HCT116 (cell line): Measurements from ENCODE around the gene HGS. TPM values are rescaled to one million over a fixed set of nuclear protein-coding genes. Genes with fewer than 3 reads are reported as not detected.

Experiments
- ATAC-seq: fragments of 200-7000 bp; cut with Tn5 transposase; 2 replicates; pipeline ENCODE4 v1.9.1; 2020; ENCODE audit warnings: mild to moderate bottlenecking, moderate library complexity
- BruUV-seq: library from RNA; stranded (reverse); fragments of 400-500 nt; replicated peaks from 2 replicates; lab custom pipeline; 2021; lab: Mats Ljungman, UMichigan
- CTCF ChIA-PET: fragments of 300-600 bp; sonication (Branson Sonifier 250); formaldehyde crosslinking; loops from one replicate; lab custom pipeline; 2021; ENCODE audit warnings: antibody characterized with exemption; lab: Charles Lee
- POLR2A ChIA-PET: fragments of 300-600, 350-600 bp; sonication (Branson Sonifier 250); formaldehyde crosslinking; loops from one replicate; lab custom pipeline; 2021; ENCODE audit warnings: antibody characterized with exemption; lab: Charles Lee
- RAD21 ChIA-PET, 2 experiments: fragments of 300-600 bp; sonication (Branson Sonifier 250); formaldehyde crosslinking; loops; one replicate each; lab custom pipeline; 2023; ENCODE audit warnings: low total read pairs in 2 of 2; ENCODE audit not compliant: uncharacterized antibody in 2 of 2, unreplicated experiment in 2 of 2, low non-redundant PET in 1 of 2; lab: Charles Lee
- DNase-seq: peaks from one replicate; pipeline ENCODE4 v3.0.0-alpha.2; 2010; ENCODE audit warnings: low read depth, low spot score
- H2AFZ ChIP-seq: fragments of 200-600 bp; shearing (Covaris generic), sonication (generic); 2 replicates; pipeline ENCODE4 v1.6.1; 2017; ENCODE audit warnings: low read depth, mixed run types, mixed read lengths, antibody characterized with exemption, low read length; ENCODE audit not compliant: poor library complexity, severe bottlenecking
- H3K27ac ChIP-seq: 2 replicates; pipeline ENCODE4 v1.5.1; 2012; ENCODE audit warnings: low read depth, low read length
- H3K27me3 ChIP-seq: fragments of 200-600 bp; sonication (generic); 2 replicates; pipeline ENCODE4 v1.6.1; 2016; ENCODE audit warnings: mixed run types, low read length, mixed read lengths; ENCODE audit not compliant: insufficient read depth
- H3K36me3 ChIP-seq, 2 experiments: fragments of 200-500 bp in 1 of 2; fragments of 200-600 bp in 1 of 2; sonication (Bioruptor generic) in 1 of 2; sonication (generic) in 1 of 2; 2 replicates each; pipeline versions ENCODE4 v1.5.1 to v1.6.1; 2014 to 2016; ENCODE audit warnings: low read length in 2 of 2, inconsistent platforms in 1 of 2, mixed read lengths in 1 of 2, mixed run types in 1 of 2; ENCODE audit not compliant: insufficient read depth in 2 of 2, control insufficient read depth in 1 of 2
- H3K4me1 ChIP-seq, 2 experiments: fragments of 200-600 bp in 1 of 2; sonication (generic) in 1 of 2; 2 replicates each; pipeline versions ENCODE4 v1.5.1 to v1.6.1; 2012 to 2017; ENCODE audit warnings: low read length in 2 of 2, inconsistent platforms in 1 of 2, mild to moderate bottlenecking in 1 of 2, mixed read lengths in 1 of 2, mixed run types in 1 of 2, moderate library complexity in 1 of 2; ENCODE audit not compliant: insufficient read depth in 2 of 2, control insufficient read depth in 1 of 2
- H3K4me2 ChIP-seq: fragments of 200-600 bp; sonication (generic); 2 replicates; pipeline ENCODE4 v1.6.1; 2017; ENCODE audit warnings: mixed run types, low read length, mixed read lengths
- H3K4me3 ChIP-seq, 2 experiments: fragments of 200-600 bp in 1 of 2; sonication (generic) in 1 of 2; replicated peaks in 1 of 2; 2 replicates each; pipeline ENCODE4 v1.5.1; 2011 to 2016; ENCODE audit warnings: low read length in 2 of 2, control low read depth in 1 of 2, low read depth in 1 of 2, mild to moderate bottlenecking in 1 of 2, mixed read lengths in 1 of 2, mixed run types in 1 of 2
- H3K79me2 ChIP-seq: fragments of 200-600 bp; sonication (generic); 2 replicates; pipeline ENCODE4 v1.6.1; 2017; ENCODE audit warnings: mild to moderate bottlenecking, mixed run types, low read length, moderate library complexity, mixed read lengths; ENCODE audit not compliant: insufficient read depth
- H3K9ac ChIP-seq: fragments of 200-600 bp; sonication (generic); 2 replicates; pipeline ENCODE4 v1.6.1; 2016; ENCODE audit warnings: low read length, mixed read lengths
- H3K9me2 ChIP-seq: fragments of 200-600 bp; sonication (generic), shearing (Covaris generic); 2 replicates; pipeline ENCODE4 v1.6.1; 2017; ENCODE audit warnings: mixed run types, mild to moderate bottlenecking, moderate library complexity; ENCODE audit not compliant: insufficient read depth
- H3K9me3 ChIP-seq, 2 experiments: fragments of 200-500 bp in 1 of 2; fragments of 200-600 bp in 1 of 2; sonication (Bioruptor generic) in 1 of 2; sonication (generic) in 1 of 2; 2 replicates each; pipeline ENCODE4 v1.6.1; 2014 to 2017; ENCODE audit warnings: low read length in 2 of 2, mixed read lengths in 2 of 2, inconsistent platforms in 1 of 2, low read depth in 1 of 2, mild to moderate bottlenecking in 1 of 2, mixed run types in 1 of 2, moderate library complexity in 1 of 2; ENCODE audit not compliant: control insufficient read depth in 1 of 2, insufficient read depth in 1 of 2
- H4K20me1 ChIP-seq: fragments of 200-600 bp; sonication (generic), shearing (Covaris generic); 2 replicates; pipeline ENCODE4 v1.6.1; 2017; ENCODE audit warnings: mixed run types, mild to moderate bottlenecking, moderate library complexity; ENCODE audit not compliant: insufficient read depth
- CEBPB ChIP-seq: IDR thresholded peaks from 2 replicates; pipeline ENCODE4 v1.6.1; 2012; ENCODE audit warnings: low read depth
- EGR1 ChIP-seq: IDR thresholded peaks from 2 replicates; pipeline ENCODE4 v1.6.1; 2012; ENCODE audit warnings: low read depth
- ELF1 ChIP-seq: IDR thresholded peaks from 2 replicates; pipeline ENCODE4 v1.6.1; 2012; ENCODE audit warnings: low read depth, borderline replicate concordance
- EZH2phosphoT487 ChIP-seq: fragments of 200-600 bp; IDR thresholded peaks from 2 replicates; pipeline ENCODE4 v1.6.1; 2018; ENCODE audit warnings: antibody characterized with exemption, borderline replicate concordance
- FOSL1 ChIP-seq: IDR thresholded peaks from 2 replicates; pipeline ENCODE4 v1.6.1; 2012; ENCODE audit warnings: low read depth
- JUND ChIP-seq: IDR thresholded peaks from 2 replicates; pipeline ENCODE4 v1.6.1; 2012
- POLR2A ChIP-seq: IDR thresholded peaks from 2 replicates; pipeline ENCODE4 v1.7.0; 2011; ENCODE audit warnings: borderline replicate concordance; ENCODE audit not compliant: insufficient read depth, insufficient read length; ENCODE audit errors: extremely low read depth
- POLR2AphosphoS5 ChIP-seq: IDR thresholded peaks from 2 replicates; pipeline ENCODE4 v1.6.1; 2011; ENCODE audit warnings: mild to moderate bottlenecking, low read depth, low read length, moderate library complexity
- RAD21 ChIP-seq: IDR thresholded peaks from 2 replicates; pipeline ENCODE4 v1.6.1; 2012; ENCODE audit warnings: low read depth, mild to moderate bottlenecking
- SIN3A ChIP-seq: IDR thresholded peaks from 2 replicates; pipeline ENCODE4 v1.6.1; 2012; ENCODE audit warnings: low read depth
- SP1 ChIP-seq: IDR thresholded peaks from 2 replicates; pipeline ENCODE4 v1.6.1; 2012; ENCODE audit warnings: low read depth
- SRF ChIP-seq: IDR thresholded peaks from 2 replicates; pipeline ENCODE4 v1.6.1; 2012; ENCODE audit warnings: low read depth
- TCF7L2 ChIP-seq: IDR thresholded peaks from 2 replicates; pipeline ENCODE4 v1.7.0; 2011; ENCODE audit warnings: borderline replicate concordance, inconsistent platforms; ENCODE audit not compliant: insufficient read depth, insufficient read length; ENCODE audit errors: extremely low read depth
- YY1 ChIP-seq: IDR thresholded peaks from 2 replicates; pipeline ENCODE4 v1.6.1; 2011; ENCODE audit warnings: low read length, low read depth, moderate library complexity, mild to moderate bottlenecking; ENCODE audit not compliant: insufficient replicate concordance; ENCODE audit errors: extremely low read depth
- ZFX ChIP-seq: fragments of 450-650 bp; IDR thresholded peaks from 2 replicates; pipeline ENCODE4 v1.6.1; 2017
- ZNF274 ChIP-seq: fragments of 200-500 bp; sonication (Bioruptor generic); IDR thresholded peaks from 2 replicates; pipeline ENCODE4 v1.6.1; 2014; ENCODE audit warnings: mild to moderate bottlenecking, low read depth, low read length, inconsistent platforms
- intact Hi-C: fragments of 100-400 bp; cut with micrococcal nuclease; formaldehyde crosslinking; loops from 2 replicates; pipeline ENCODE4 v1.10.0; 2022
- total RNA-seq: library from RNA; stranded (reverse); gene quantifications from one replicate; pipeline ENCODE4 v1.2.1, GENCODE V29; 2021; ENCODE audit not compliant: unreplicated experiment
- TF ChIP-seq, protein P1 (sequence below): IDR thresholded peaks from 2 replicates; pipeline ENCODE4 v1.6.1; 2012
- TF ChIP-seq, protein P2 (sequence below): IDR thresholded peaks from 2 replicates; pipeline ENCODE4 v1.6.1; 2012
- TF ChIP-seq, protein P3 (sequence below), 3 experiments: fragments of 200-600 bp in 1 of 3; sonication (generic) in 1 of 3; IDR thresholded peaks in 2 of 3; conservative IDR thresholded peaks in 1 of 3; 2 replicates each; pipeline ENCODE4 v1.5.1; 2012 to 2017; ENCODE audit warnings: low read depth in 2 of 3, low read length in 2 of 3, antibody characterized with exemption in 1 of 3, borderline replicate concordance in 1 of 3, control low read depth in 1 of 3, mild to moderate bottlenecking in 1 of 3, mixed read lengths in 1 of 3, mixed run types in 1 of 3, moderate library complexity in 1 of 3; ENCODE audit not compliant: insufficient read depth in 1 of 3

Gene HGS
- total RNA-seq, 1 experiment from 2014 or later, result 231 TPM

DNA sequence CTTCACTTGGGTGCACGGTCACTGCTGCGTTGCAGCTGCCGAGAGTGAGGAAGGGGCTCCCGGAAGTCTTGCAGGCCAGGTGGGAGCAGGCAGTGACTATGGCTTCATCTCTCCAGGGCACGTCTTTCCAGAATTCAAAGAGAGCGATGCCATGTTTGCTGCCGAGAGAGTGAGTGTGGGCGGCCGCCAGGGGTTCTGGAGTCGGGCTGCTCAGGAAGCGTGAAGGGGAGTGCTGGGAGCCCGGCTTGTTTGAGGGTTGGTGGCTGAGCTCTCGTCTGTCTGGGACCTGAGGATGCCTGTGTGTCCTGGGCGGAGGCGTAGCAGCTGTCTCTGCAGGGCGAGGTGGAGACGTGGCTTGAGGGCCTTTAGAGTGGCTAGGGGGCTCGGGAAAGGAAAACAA lies 6.3 kb downstream of the HGS start:
- H3K36me3 ChIP-seq, result peaks cover 55 to 96% of the 10 kb centered on the region in 2 experiments
- intact Hi-C loops, result loop anchor here (10.0 kb wide), 1 partner anchor 135 kb away; the partner anchor contains the start of gene FAAP100

More for the DNA sequence above, 6.3 kb downstream of the HGS start:
- no peak for DNase-seq
- RAD21 ChIA-PET, result no interaction called here
- POLR2A ChIA-PET, result no interaction called here
- H3K27ac ChIP-seq, result no peak overlapping the region
- peaks cover 82% of the 10 kb centered on the region for H3K79me2 ChIP-seq
- H3K4me1 ChIP-seq, result peaks cover 5 to 6% of the 10 kb centered on the region in 2 experiments
- no peak overlapping the region for H3K9ac ChIP-seq
- H2AFZ ChIP-seq, result no peak overlapping the region
- H3K9me3 ChIP-seq, result no peaks in the 10 kb centered on the region
- no peak overlapping the region for H3K4me3 ChIP-seq
- no peaks in the 10 kb centered on the region for H3K27me3 ChIP-seq
- H3K4me2 ChIP-seq, result no peak overlapping the region
- CTCF ChIA-PET, result no interaction called here
- no peaks in the 10 kb centered on the region for H3K9me2 ChIP-seq
- no TSS peak for BruUV-seq
- no peaks in the 10 kb centered on the region for H4K20me1 ChIP-seq
- no peak for ATAC-seq
- TF ChIP-seq SP1 (no peak), TCF7L2 (no peak), CEBPB (no peak), RAD21 (no peak), YY1 (no peak), POLR2A (no peak), SRF (no peak), ELF1 (no peak), EGR1 (no peak), EZH2phosphoT487 (no peak), FOSL1 (no peak), SIN3A (no peak), ZNF274 (no peak), POLR2AphosphoS5 (no peak), JUND (no peak), ZFX (no peak)
- TF ChIP-seq, protein P1, sequence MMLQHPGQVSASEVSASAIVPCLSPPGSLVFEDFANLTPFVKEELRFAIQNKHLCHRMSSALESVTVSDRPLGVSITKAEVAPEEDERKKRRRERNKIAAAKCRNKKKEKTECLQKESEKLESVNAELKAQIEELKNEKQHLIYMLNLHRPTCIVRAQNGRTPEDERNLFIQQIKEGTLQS, result no peak
- TF ChIP-seq, protein P2, sequence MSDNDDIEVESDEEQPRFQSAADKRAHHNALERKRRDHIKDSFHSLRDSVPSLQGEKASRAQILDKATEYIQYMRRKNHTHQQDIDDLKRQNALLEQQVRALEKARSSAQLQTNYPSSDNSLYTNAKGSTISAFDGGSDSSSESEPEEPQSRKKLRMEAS, result no peak
- TF ChIP-seq, protein P3, sequence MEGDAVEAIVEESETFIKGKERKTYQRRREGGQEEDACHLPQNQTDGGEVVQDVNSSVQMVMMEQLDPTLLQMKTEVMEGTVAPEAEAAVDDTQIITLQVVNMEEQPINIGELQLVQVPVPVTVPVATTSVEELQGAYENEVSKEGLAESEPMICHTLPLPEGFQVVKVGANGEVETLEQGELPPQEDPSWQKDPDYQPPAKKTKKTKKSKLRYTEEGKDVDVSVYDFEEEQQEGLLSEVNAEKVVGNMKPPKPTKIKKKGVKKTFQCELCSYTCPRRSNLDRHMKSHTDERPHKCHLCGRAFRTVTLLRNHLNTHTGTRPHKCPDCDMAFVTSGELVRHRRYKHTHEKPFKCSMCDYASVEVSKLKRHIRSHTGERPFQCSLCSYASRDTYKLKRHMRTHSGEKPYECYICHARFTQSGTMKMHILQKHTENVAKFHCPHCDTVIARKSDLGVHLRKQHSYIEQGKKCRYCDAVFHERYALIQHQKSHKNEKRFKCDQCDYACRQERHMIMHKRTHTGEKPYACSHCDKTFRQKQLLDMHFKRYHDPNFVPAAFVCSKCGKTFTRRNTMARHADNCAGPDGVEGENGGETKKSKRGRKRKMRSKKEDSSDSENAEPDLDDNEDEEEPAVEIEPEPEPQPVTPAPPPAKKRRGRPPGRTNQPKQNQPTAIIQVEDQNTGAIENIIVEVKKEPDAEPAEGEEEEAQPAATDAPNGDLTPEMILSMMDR (IDR thresholded peaks at IDR 0.05 in 2 of 3, conservative IDR thresholded peaks at IDR 0.05 in 1 of 3; ENCODE audit: borderline replicate concordance in 1 of 3, insufficient read depth in 1 of 3, low read depth in 2 of 3, low read length in 2 of 3), result no peak
